GM21447 (cell line): ENCODE data around the gene LRRC3.
"Not testable (repeated sequence)": the region's sequence is repeated elsewhere in the genome, so short reads cannot be mapped to it uniquely, and the experiment has no call there.

ENCODE experiments used
- ATAC-seq: cut with Tn5 transposase; IDR thresholded peaks from one replicate; pipeline ENCODE4 v1.9.1; 2021; ENCODE audit not compliant: unreplicated experiment

LRRC3 gene

GRCh38 chr21:44478124-44478800 lies 23.0 kb downstream of the LRRC3 start:
- no peak for ATAC-seq

GRCh38 chr21:44478801-44479167 lies 23.5 kb downstream of the LRRC3 start:
- no peak for ATAC-seq

- not testable (repeated sequence) for ATAC-seq
Observed at GRCh38 chr21:44479556-44480199, 24.4 kb downstream of the LRRC3 start.

GRCh38 chr21:44480200-44481053 lies 25.1 kb downstream of the LRRC3 start:
- no peak for ATAC-seq

- ATAC-seq: no peak
Observed at GRCh38 chr21:44482581-44483287, 27.4 kb downstream of the LRRC3 start.

GRCh38 chr21:44483288-44484237 lies 28.3 kb downstream of the LRRC3 start:
- ATAC-seq: no peak

- no peak for ATAC-seq
Observed at GRCh38 chr21:44484498-44485253, 29.4 kb downstream of the LRRC3 start.

GRCh38 chr21:44485254-44485793 lies 30.0 kb downstream of the LRRC3 start:
- no peak for ATAC-seq

- no peak for ATAC-seq
Observed at GRCh38 chr21:44485796-44486195, 30.5 kb downstream of the LRRC3 start.

- ATAC-seq: no peak
Observed at GRCh38 chr21:44486302-44486701, 31.0 kb downstream of the LRRC3 start.

GRCh38 chr21:44487831-44488230 lies 32.5 kb downstream of the LRRC3 start:
- no peak for ATAC-seq

- no peak for ATAC-seq
Observed at GRCh38 chr21:44489962-44490361, 34.7 kb downstream of the LRRC3 start.

- no peak for ATAC-seq
Observed at GRCh38 chr21:44490405-44490804, 35.1 kb downstream of the LRRC3 start.

GRCh38 chr21:44490816-44491215 lies 35.5 kb downstream of the LRRC3 start:
- no peak for ATAC-seq

GRCh38 chr21:44492567-44493385 lies 37.5 kb downstream of the LRRC3 start:
- ATAC-seq: no peak

- ATAC-seq: no peak
Observed at GRCh38 chr21:44494418-44494817, 39.1 kb downstream of the LRRC3 start.

- ATAC-seq: no peak
Observed at GRCh38 chr21:44494956-44495355, 39.6 kb downstream of the LRRC3 start.
